ENCODE data around the gene PIP5K1C. TPM values are rescaled to one million over a fixed set of nuclear protein-coding genes. Genes with fewer than 3 reads are reported as not detected.
"Not testable (repeated sequence)": the region's sequence is repeated elsewhere in the genome, so short reads cannot be mapped to it uniquely, and the experiment has no call there.

PIP5K1C gene
- total RNA-seq, 4 donors from 2014 or later = 73.2 to 180 (median 99.9) TPM

DNA sequence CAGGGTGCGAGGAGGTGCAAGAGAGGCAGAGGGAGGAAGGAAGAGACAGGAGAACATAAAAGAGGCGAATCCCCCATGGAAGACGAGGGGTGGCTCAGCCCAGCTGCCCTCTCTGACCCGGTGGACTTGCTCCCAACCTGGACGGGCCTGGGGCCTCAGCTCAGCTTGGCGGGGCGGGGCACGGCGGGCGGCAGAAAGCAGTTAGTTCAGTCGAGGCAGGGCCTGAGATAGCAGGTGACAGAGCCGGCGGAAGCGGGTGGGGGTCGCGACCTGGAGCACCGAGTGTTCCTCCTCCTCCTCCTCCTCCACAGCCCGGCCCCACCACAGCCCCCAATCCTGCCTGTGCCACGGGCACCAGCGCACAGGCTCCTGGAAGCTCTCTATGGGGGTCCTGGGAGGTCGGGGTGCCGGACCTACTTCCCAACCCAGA, 66.7 kb downstream of the PIP5K1C start:
- peaks cover 0 to 13% (median 4%) of the 10 kb centered on the region in 4 donors for H3K4me1 ChIP-seq
- H3K4me3 ChIP-seq = no peak overlapping the region
- H3K27ac ChIP-seq (replicated peaks in 1 of 4) = peak overlapping the region in 3 of 4 donors; percentile 40 to 69 (median 57)
- no peak for TF ChIP-seq POLR2A (IDR thresholded peaks at IDR 0.05; ENCODE audit: low read depth)
- TF ChIP-seq, protein P1, sequence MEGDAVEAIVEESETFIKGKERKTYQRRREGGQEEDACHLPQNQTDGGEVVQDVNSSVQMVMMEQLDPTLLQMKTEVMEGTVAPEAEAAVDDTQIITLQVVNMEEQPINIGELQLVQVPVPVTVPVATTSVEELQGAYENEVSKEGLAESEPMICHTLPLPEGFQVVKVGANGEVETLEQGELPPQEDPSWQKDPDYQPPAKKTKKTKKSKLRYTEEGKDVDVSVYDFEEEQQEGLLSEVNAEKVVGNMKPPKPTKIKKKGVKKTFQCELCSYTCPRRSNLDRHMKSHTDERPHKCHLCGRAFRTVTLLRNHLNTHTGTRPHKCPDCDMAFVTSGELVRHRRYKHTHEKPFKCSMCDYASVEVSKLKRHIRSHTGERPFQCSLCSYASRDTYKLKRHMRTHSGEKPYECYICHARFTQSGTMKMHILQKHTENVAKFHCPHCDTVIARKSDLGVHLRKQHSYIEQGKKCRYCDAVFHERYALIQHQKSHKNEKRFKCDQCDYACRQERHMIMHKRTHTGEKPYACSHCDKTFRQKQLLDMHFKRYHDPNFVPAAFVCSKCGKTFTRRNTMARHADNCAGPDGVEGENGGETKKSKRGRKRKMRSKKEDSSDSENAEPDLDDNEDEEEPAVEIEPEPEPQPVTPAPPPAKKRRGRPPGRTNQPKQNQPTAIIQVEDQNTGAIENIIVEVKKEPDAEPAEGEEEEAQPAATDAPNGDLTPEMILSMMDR (IDR thresholded peaks at IDR 0.05) = no peak
- TF ChIP-seq EP300 (IDR thresholded peaks at IDR 0.05) = no peak
- TF ChIP-seq POLR2AphosphoS5 (IDR thresholded peaks at IDR 0.05) = no peak
- DNase-seq (ENCODE audit: extremely low spot score) = no peak
- no peaks in the 10 kb centered on the region for H3K27me3 ChIP-seq
- 94% methylated on average over 21 of the region's 22 CpGs for WGBS
- H3K36me3 ChIP-seq = peaks cover 42 to 83% (median 77%) of the 10 kb centered on the region in 4 donors
- H3K9me3 ChIP-seq = no peaks in the 10 kb centered on the region
- intact Hi-C loops (cut with DNase I) = no loop called here

DNA sequence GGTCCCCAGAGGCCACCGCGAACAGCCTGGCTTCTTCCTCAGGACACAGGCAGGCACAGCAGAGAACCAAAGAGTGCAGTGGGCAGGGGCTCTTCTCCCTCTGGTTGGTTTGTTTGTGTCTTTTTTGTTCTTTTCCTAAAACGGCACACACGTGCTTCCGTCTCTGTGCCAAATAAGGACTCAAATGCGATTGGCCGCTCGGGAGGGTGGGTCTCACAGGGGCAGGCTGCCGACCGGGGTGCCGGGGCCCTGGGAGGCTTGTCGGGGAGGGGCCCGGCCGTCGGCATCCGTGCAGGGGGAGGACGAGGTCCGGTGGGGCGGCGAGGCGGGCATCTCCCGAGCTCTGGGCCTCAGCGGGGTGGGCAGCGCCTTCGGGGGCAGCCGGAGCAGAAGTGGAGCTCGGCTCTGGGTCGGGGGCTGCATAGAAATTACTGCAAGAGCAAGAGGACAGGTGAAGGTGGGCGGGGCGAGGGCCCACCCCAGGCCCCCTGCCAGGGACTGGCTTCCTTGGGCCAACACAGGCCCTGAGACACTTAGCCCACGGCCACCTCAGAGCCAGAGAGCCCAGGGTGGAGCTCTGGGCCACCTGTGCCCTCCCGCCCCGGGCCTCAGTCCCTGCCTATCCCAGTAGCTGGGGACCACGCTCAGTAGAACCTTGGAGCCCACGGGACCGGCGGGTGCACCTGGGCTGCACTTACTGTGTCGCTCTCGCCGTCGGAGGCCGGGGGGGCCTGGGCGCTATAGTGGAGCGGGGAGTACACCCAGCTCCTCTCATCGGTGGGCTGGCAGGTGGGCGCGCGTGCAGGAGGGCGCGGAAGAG, 67.3 kb downstream of the PIP5K1C start:
- WGBS = 86% methylated on average over 32 of the region's 50 CpGs
- H3K36me3 ChIP-seq = peaks cover 36 to 77% (median 71%) of the 10 kb centered on the region in 4 donors

DNA sequence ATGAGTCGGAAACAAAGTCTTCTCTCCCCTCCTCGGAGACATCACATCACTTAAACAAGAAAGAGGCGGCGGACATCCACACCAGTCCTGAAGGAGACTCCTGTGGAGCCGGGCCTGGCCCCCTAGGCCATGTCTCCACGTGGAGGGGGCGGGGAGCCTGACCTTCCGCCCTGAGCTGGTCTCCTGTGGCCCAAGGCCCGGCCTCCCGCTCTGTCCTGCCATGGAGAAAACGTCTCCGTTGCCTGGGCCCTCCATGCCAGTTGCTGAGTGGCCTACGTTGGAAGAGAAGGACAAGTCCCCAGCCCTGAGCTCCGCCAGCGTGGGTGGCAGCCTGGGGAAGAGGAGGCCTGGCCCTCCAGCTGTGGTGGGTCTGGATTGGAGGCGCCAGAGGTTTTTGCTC, 68.2 kb downstream of the PIP5K1C start:
- TF ChIP-seq POLR2A (IDR thresholded peaks at IDR 0.05; ENCODE audit: low read depth) = no peak
- TF ChIP-seq POLR2AphosphoS5 (IDR thresholded peaks at IDR 0.05) = no peak
- TF ChIP-seq, protein P1 (IDR thresholded peaks at IDR 0.05) = no peak
- TF ChIP-seq EP300 (IDR thresholded peaks at IDR 0.05) = no peak
- no peak for DNase-seq (ENCODE audit: extremely low spot score)
- no peak overlapping the region for H3K4me3 ChIP-seq
- peaks cover 28 to 69% (median 62%) of the 10 kb centered on the region in 4 donors for H3K36me3 ChIP-seq
- peaks cover 0 to 19% (median 9%) of the 10 kb centered on the region in 4 donors for H3K4me1 ChIP-seq
- H3K27ac ChIP-seq (replicated peaks in 1 of 4) = peak overlapping the region; percentile 40 to 69 (median 50)
- WGBS = 77% methylated on average over 10 of the region's 16 CpGs
- H3K27me3 ChIP-seq = no peaks in the 10 kb centered on the region
- intact Hi-C loops (cut with DNase I) = no loop called here
- H3K9me3 ChIP-seq = no peaks in the 10 kb centered on the region

More for the DNA sequence above, 67.3 kb downstream of the PIP5K1C start:
- TF ChIP-seq EP300 (IDR thresholded peaks at IDR 0.05) = no peak
- TF ChIP-seq POLR2A (IDR thresholded peaks at IDR 0.05; ENCODE audit: low read depth) = no peak
- TF ChIP-seq POLR2AphosphoS5 (IDR thresholded peaks at IDR 0.05) = no peak
- TF ChIP-seq, protein P1 (IDR thresholded peaks at IDR 0.05) = no peak
- intact Hi-C loops (cut with DNase I) = no loop called here
- Histone ChIP-seq H3K9me3 (no peaks in the 10 kb centered on the region), H3K4me1 (peaks cover 0 to 13% (median 4%) of the 10 kb centered on the region in 4 donors), H3K4me3 (no peak overlapping the region), H3K27me3 (no peaks in the 10 kb centered on the region), H3K27ac (replicated peaks in 1 of 4) (peak overlapping the region; percentile 40 to 69 (median 50))
- DNase-seq (ENCODE audit: extremely low spot score) = no peak

DNA sequence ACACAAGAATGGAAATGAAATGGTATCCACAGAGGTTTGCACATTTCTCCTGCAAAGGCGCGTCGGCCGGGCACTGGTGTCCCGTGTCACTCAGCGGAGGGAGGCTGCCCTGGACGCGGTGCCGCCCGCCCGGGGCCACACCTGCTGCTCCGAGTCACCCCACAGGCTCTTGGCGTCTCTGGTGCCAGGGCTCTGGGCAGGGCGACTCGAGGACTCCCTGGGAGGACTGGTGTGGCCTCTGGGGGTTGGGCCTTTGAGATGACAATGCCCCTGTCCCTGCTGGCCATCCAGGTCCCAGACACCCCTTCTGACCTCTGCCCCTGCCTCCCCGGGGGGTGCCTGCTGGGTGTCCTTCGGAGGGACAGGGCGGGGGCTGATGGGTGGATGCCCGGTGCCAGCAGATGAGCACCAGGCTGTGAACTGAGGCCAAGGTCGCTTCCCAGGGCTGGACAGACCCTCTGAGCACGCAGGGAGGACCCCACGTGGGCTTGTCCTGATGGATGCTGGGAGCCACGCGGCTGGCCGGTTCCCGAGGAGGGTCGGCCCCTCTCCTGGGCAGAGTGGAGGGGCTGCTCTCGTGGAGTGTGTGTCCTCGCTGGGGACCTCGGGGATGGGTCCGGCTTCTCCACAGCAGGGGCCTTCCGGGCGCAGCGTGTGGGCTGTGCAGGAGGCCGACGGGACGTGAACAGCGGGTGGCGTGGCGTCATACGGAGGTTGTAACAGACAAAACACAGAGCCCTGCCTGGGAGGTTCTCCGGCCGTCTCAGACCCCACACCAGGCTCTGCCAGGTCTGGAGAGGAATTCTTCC, 69.0 kb downstream of the PIP5K1C start:
- intact Hi-C loops (cut with DNase I) = no loop called here
- Histone ChIP-seq H3K36me3 (peaks cover 19 to 60% (median 54%) of the 10 kb centered on the region in 4 donors), H3K27ac (replicated peaks in 1 of 4) (peak overlapping the region in 1 of 4 donors; percentile 69)

DNA sequence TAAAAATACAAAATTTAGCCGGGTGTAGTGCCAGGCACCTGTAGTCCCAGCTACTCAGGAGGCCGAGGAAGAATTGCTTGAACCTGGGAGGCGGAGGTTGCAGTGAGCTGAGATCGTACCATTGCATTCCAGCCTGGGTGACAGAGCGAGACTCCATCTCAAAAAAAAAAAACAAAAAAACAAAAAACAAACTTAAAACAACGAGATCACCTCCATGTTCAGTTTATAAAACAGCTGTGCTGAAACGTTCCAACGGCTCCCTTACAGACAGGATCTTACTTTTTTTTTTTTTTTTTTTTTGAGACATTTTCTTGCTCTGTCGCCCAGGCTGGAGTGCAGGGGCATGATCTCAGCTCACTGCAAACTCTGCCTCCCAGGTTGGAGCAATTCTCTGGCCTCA, 71.5 kb downstream of the PIP5K1C start:
- H3K9me3 ChIP-seq; H3K27me3 ChIP-seq; H3K4me3 ChIP-seq; intact Hi-C loops (cut with DNase I); DNase-seq (ENCODE audit: extremely low spot score): not testable (repeated sequence)
- Histone ChIP-seq H3K36me3 (peaks cover 18 to 40% (median 37%) of the 10 kb centered on the region in 4 donors), H3K27ac (replicated peaks in 1 of 4) (peak overlapping the region in 2 of 4 donors; percentile 30 to 89), H3K4me1 (peaks cover 16 to 41% (median 35%) of the 10 kb centered on the region in 4 donors)
- WGBS = 64% methylated on average over 9 of the region's 9 CpGs

More for the DNA sequence above, 69.0 kb downstream of the PIP5K1C start:
- 84% methylated on average over 20 of the region's 43 CpGs for WGBS
- TF ChIP-seq POLR2A (IDR thresholded peaks at IDR 0.05; ENCODE audit: low read depth) (no peak), POLR2AphosphoS5 (IDR thresholded peaks at IDR 0.05) (no peak), EP300 (IDR thresholded peaks at IDR 0.05) (no peak)
- TF ChIP-seq, protein P1 (IDR thresholded peaks at IDR 0.05) = no peak
- DNase-seq (ENCODE audit: extremely low spot score) = no peak
- Histone ChIP-seq H3K4me1 (peaks cover 0 to 20% (median 11%) of the 10 kb centered on the region in 4 donors), H3K4me3 (no peak overlapping the region), H3K27me3 (no peaks in the 10 kb centered on the region), H3K9me3 (no peaks in the 10 kb centered on the region)
